GM21515 (cell line): Measurements from ENCODE around the gene RRBP1.

Experiments
- ATAC-seq: cut with Tn5 transposase; IDR thresholded peaks from one replicate; pipeline ENCODE4 v1.9.1; 2021; ENCODE audit not compliant: unreplicated experiment

RRBP1 gene

DNA sequence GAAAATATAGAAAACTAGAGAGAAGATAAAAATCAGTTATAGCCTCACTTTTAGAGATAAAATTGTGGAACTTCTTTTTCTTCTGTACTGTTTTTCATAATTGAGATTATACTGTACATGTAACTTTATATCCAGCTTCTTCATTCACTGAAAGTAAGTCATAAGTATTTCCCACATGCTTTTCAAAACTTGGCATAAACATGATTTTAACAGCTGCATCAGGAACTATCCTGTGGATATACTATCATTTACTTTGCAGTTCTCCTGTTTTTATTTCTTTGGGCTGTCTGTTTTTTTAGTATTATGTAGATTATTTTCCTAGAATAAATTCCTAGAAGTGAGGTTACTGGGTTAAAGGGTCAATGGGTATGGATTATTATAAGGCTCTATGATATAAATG is 97.4 kb downstream of the RRBP1 start:
- ATAC-seq = no peak

DNA sequence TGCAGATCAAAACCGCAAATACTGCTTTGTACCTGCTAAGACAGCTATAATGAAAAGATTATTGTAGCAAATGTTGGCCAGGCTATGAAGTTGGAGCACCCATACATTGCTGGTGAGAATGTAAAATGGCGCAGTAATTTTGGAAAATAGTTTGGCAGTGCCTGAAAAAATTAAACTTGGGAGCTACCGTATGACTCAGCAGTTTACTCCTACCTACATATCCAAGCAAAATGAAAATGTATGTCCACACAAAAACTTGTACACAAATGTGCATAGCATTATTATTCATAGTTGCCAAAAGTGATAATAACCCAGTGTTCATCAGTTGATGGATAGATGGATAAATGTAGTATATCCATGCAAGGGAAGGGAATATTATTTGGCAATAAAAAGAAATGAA is 98.9 kb downstream of the RRBP1 start:
- ATAC-seq = no peak

DNA sequence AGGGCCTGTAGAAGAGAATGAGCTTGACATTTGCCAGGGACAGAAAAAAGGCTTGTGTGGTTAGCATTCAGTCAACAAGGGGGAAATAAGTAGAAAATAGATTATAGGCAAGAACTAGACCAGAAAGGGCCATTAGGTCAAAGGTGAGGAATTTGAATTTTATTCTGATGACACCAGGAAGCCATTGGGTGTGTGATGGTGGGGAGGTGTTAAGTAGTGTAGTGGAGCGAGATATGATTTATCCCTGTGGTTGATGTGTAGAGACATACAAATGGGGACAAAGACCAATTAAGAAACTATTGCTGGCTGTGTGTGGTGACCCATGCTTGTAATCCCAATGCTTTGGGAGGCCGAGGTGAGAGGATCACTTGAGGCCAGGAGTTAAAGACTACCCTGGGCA is 101.1 kb downstream of the RRBP1 start:
- ATAC-seq = no peak

DNA sequence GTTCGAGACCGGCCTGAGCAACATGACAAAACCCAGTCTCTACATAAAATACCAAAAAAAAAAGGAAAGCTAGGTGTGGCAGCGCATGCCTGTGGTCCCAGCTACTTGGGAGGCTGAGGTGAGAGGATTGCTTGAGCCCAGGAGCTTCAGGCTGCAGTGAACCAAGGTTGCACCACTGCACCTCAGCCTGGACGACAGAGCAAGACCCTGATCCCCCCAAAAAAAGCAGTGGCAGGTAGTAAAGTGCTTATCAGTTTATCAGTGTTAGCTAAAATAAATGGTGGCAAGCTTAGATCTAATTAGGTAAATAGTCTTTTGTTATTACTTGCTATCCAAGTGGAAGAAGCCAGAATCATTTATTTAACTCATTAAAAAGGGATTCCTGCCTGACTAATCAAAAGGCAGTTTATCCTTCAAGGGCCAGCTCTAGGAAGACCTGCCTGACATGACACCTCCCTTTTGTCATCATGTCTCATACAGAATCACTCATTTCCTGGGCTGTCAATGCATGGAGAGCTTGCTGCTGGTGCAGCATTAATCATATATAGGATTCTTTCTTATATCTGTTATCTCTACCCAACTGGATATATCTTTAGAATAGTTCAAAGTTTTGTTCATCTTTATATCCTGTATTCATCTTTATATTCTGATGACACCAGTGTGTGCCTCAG is 102.5 kb downstream of the RRBP1 start:
- ATAC-seq = no peak

DNA sequence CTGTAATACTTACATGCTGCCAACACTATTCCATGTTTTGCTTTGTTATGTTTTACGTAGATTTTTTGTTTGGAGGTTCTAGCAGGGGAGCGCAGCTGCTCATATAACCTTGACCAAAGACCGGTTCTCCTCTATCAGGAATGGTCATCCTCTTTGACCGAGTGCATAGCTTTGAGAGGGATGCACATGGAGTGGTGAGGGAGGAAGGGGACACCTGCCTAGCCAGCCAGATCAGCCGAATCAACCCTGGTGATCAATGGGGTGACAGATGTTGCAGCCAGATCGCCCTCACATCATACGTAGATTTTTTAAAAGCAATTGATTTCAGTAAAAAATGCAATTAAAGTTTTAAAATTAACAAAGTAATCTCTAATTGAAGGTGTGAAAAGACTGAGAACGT is 105.8 kb downstream of the RRBP1 start:
- ATAC-seq = no peak

DNA sequence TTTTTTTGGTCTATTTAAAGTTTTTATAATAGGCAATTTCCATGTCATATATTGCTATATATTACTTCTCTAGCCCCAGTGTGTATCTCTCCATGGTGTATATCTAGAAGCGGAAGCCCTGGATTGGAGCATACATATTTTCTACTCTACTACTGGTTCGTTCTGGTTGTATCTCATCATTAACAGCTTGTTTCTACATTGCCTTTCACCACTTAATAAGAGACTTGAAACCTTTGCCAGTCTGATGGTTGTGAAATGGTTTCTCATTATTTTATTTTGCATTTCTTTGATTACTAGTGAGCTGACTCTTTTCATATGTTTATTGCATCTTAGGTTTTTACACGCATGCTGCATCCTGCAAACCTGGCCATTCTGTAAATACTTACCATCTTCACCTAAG is 108.6 kb downstream of the RRBP1 start:
- no peak for ATAC-seq

DNA sequence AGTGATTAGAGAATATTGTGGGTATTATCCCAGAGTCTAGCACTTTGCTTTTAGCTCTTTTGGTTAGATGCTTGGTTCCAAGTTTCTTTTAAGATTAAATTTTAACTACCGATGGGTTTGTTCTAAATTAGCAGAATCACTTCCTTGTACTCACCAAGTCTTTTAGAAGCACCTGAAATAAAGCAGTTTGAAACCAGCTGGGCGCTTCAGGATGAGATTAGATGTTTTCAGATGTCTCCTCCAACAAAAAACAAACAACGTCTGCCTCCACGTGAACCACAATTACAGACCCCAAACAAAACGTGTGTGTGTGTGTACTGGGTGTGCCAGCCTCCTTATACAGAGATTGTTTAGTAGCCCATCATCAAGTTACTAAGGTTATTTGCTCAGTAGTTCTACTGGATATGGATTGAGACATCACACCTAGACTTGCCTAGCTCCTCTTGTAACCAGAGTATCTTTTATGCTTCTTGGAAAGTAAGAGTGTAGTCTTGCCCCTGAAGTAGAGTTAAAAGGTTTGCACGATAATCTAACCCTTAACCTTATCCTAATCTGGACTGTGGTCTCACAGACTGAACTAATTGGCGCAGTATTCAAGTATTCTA is 109.9 kb downstream of the RRBP1 start:
- no peak for ATAC-seq

DNA sequence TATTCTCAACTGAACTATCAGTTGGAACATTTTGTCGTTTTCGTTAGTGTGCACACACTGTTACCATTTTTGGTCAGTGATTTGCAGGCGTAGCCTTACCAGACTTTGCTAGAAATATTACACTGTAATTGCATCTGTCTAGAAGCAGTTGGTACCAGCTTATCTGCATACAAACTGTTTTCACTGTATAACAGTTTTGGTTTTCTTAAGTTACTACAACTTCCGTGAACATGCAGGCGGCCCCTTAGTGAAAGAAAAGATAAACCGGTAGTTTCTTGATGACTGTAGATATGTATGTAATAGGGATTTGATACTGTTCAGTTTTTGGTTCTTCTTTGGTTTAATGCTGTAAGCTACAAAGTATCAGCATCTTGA is 110.9 kb downstream of the RRBP1 start:
- ATAC-seq = no peak

DNA sequence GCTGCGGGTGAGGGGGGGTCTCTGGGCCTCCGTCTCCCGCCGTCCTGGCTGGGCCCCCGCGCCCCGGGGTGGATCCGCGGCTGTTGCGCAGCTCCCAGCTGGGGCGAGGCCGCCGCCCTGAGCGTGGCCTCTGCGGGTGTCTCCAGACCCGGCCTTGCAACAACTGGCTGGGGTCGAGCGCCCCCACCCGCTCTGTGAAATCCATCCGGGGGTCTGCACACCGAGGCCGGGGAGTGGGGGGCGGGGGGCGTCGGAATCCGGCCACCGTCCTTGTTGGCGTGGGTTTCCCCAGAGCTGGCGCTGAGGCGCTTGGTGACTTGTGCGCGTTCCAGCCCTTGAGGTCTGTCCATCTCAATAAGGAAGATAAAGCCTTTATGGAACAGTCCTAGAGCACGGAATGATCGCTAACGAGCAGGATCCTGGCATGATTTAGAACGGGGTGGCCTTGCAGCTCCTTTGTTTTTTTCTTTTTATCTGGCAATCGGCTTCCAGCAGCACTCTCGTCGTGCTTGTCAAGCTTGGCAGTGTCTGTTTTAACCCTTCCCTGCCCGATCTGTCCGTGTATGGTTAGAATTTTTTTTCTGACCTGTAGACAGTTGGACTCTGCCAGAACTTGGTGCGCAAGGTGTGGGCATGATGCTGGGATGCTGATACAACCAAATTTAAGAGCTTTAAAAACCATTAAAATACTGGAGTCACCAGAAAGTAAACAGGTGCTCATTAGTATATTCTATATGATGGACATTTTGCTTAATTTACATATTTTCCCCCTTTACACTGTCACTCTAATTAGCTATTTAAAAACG is 111.5 kb downstream of the RRBP1 start:
- peak; percentile 36 for ATAC-seq

DNA sequence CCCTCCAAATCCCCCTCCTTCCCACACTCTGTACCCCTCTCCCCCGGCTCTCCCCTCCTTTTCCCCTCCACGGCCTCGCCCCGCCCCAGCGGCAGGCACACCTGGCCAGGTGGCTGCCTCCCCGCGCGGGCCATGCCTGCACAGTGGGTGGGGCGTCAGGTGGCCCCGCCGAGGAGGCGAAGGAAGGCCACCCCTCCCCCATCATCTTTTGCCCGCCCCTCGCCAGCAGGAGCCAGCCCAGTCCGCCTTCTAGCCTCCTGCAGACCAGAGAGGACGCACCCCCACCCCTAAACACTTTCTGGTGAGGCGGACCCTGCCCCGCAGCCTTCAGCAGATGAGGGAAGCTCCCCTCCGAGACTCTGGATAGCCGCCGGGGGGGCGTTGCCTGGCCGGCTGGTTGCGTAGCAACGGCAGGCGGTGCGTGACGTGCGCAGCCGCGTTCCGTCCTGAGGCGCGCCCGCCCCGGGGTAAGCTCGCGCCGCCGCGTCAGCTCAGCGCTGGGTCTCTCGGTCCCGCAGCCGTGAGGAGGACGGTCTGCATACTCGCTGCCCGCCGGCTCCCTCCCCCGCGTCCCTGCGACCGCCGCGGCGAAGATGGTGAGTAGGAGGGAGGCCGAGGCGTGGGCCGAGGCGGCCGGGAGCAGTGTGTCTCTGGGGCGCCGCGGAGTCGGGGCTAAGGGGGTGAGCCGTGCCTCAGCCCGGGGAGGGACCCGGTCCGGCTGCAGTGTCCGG is 112.3 kb downstream of the RRBP1 start, which contains the start of gene DSTN:
TSS of gene DSTN (plus strand) at position 460 of the 731 bp plus-strand sequence. CDS start at position 594, 134 bp downstream.
- ATAC-seq = peak; percentile 91

DNA sequence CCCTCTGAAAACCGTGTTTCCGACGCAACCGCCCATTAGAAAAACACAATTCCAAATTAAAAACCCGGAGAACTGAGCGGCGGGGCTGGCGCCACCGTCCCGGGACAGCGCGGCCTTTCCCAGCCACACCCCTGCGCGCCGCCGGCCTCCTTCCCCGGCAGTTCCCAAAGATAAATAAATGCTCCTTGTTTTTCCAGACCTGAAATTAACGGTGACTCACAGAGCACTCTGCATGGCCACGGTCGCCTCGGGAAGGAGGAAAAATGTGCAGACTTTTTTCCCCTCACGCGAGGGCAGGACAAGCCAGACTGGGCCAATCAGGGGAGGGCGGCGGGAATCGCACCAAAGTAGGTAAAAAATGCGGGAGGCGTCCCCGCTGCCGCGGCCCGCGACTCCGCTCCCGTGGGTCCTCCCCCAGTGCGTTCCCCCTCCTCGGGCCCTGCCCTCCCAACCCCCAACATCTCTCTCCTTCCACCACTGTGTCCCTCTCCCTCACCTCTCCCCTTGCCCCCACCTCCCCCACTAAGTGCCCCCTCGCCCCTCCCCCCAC is 113.0 kb downstream of the RRBP1 start:
- no peak for ATAC-seq

DNA sequence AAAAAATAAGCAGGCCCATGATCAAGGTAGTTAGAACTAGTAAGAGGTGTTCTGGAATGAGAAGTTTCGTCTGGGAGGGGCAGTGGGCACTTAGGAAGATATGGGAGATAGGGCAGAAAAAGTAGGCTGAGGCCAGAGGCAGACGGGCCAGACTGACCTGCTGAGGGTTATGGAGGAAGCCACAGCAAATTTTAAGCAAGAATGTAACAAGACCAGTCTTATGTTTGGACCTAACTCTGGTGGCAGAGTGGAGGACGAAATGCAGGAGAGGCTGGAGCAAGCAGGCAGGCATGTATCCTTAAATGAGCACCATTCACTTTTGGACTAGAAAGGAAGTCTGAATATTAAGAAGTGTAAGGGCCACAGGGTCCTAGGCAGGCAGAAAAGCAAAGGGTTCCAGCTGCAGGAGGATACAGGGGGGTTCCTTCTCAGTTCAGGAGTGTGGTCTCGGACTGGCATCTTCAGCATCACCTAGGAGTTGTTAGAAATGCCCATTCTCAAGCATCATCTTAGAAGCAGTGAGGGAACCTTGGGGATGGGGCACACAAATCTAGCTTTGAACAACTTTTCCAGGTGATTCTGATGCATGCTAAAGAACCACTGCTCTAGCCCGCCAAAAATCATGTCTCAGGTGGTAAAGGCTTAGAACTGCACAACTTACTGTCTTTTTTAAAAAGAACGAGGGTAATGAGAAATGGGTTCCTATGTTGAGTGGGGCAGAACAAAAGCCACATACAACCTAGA is 113.8 kb downstream of the RRBP1 start:
- ATAC-seq = no peak

DNA sequence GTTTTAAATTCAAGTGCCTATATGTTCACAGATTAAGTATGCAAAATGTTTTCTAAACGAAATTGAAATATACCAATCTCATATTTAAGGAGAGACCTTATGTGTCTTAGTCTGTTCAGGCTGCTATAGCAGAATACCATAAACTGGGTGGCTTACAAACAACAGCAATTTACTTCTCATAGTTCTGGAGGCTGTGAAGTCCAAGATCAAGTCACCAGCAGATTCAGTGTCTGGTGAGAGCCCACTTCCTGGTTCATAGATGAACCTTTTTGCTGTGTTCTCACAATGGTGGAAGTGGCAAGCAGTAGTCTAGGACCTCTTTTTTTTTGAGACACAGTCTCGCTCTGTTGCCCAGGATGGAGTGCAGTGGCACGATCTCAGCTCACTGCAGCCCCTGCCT is 115.7 kb downstream of the RRBP1 start:
- no peak for ATAC-seq

DNA sequence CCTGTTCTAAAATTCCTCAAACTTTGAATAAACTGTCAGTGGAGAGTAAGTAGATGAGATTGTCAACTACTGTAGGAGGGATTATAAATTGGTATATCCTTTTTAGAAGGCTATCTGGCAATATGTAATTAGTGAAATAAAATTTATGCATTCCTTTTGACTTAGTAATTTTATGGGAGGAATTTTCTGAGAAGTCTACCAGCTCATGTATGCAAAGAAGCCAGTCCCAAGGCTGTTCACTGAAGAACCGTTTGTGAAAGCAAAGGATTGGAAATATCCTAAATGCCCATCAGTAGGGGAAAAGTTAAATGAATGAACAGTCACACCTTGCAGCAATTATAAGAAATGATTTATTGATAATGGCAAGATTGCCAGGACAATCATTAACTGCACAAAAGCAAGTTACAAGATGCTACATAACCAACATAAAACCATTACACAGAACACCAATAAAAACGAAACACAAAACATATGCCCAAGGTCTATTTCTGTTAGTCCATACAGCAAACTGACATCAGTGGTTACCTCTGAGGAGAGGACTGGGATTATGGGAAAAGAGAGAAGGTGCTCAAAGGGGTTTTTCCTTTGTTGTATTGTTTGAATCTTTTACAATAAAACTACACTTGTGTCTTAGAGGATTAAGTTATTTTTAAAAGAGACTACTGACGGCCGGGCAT is 116.7 kb downstream of the RRBP1 start:
- no peak for ATAC-seq
